ENCODE measurements around the gene MLNR.
A peak's percentile ranks its signal among the peaks of the same experiment; 100 is the strongest.

The MLNR gene

GRCh38 chr13:49226613-49227012 lies 6.5 kb downstream of the MLNR start:
- DNase-seq: no peak

- no peak for DNase-seq
Observed at GRCh38 chr13:49234741-49235140, 14.6 kb downstream of the MLNR start.

- DNase-seq: no peak
Observed at GRCh38 chr13:49235856-49236431, 15.8 kb downstream of the MLNR start.

GRCh38 chr13:49238621-49239020 lies 18.5 kb downstream of the MLNR start:
- no peak for DNase-seq

- no peak for DNase-seq
Observed at GRCh38 chr13:49240017-49240416, 19.9 kb downstream of the MLNR start.

- DNase-seq: no peak
Observed at GRCh38 chr13:49241296-49241695, 21.2 kb downstream of the MLNR start.

GRCh38 chr13:49245101-49245500 lies 25.0 kb downstream of the MLNR start:
- DNase-seq: no peak

GRCh38 chr13:49246850-49247642 lies 26.9 kb downstream of the MLNR start:
- DNase-seq: no peak

- DNase-seq: peak; percentile 37
Observed at GRCh38 chr13:49247643-49248621, 27.8 kb downstream of the MLNR start, which contains the start of gene CDADC1. Gene CDADC1 (plus strand): TSS chr13:49247925. CDS start chr13:49248038, 113 bp downstream.

GRCh38 chr13:49248622-49249002 lies 28.5 kb downstream of the MLNR start:
- DNase-seq: no peak

GRCh38 chr13:49251326-49251725 lies 31.2 kb downstream of the MLNR start:
- DNase-seq: no peak

GRCh38 chr13:49253310-49253709 lies 33.2 kb downstream of the MLNR start:
- DNase-seq: no peak

GRCh38 chr13:49254007-49254406 lies 33.9 kb downstream of the MLNR start:
- DNase-seq: no peak

GRCh38 chr13:49256841-49257240 lies 36.7 kb downstream of the MLNR start:
- DNase-seq: no peak

GRCh38 chr13:49258089-49258796 lies 38.1 kb downstream of the MLNR start:
- DNase-seq: no peak

- no peak for DNase-seq
Observed at GRCh38 chr13:49259586-49259985, 39.4 kb downstream of the MLNR start.

GRCh38 chr13:49262634-49263033 lies 42.5 kb downstream of the MLNR start:
- no peak for DNase-seq

GRCh38 chr13:49265822-49266221 lies 45.7 kb downstream of the MLNR start:
- DNase-seq: no peak

- no peak for DNase-seq
Observed at GRCh38 chr13:49271264-49271663, 51.1 kb downstream of the MLNR start.

All from SIG-M5 (cell line).